ENCODE results near the gene KMT2D. TPM values are rescaled to one million over a fixed set of nuclear protein-coding genes. Genes with fewer than 3 reads are reported as not detected.

Gene KMT2D
- total and polyA plus RNA-seq, 2 of the 8 experiments (the other 6 are each of a cell fraction or from before 2014, with no cell fraction given): 9.1 to 86.3 TPM

- Histone ChIP-seq H2BK120ac (replicated peaks; ENCODE audit: low read depth, low read length) (no peak overlapping the region), H3K4me2 (ENCODE audit: insufficient read depth in 1 of 2, low read depth in 2 of 2, low read length in 2 of 2) (no peak overlapping the region), H3K79me1 (ENCODE audit: low read depth, low read length) (no peaks in the 10 kb centered on the region), H3K56ac (replicated peaks; ENCODE audit: insufficient read length, low read depth, low read length) (no peak overlapping the region), H3K79me2 (ENCODE audit: control insufficient read depth in 1 of 2, insufficient read depth in 2 of 2, low read length in 2 of 2) (no peaks in the 10 kb centered on the region), H4K8ac (ENCODE audit: extremely low read depth, insufficient read depth, low read length) (no peak overlapping the region), H3K27me3 (replicated peaks in 1 of 4; ENCODE audit: control insufficient read depth in 3 of 4, extremely low read depth in 1 of 4, insufficient read depth in 3 of 4, low read length in 3 of 4) (no peaks in the 10 kb centered on the region), H2BK5ac (ENCODE audit: low read depth, low read length) (no peak overlapping the region), H3K4ac (replicated peaks; ENCODE audit: insufficient read length, low read depth, low read length) (no peak overlapping the region), H3K4me3 (ENCODE audit: extremely low read depth in 1 of 4, insufficient read depth in 2 of 4, low read depth in 3 of 4, low read length in 4 of 4) (no peak overlapping the region), H3K23ac (ENCODE audit: insufficient read length) (no peak overlapping the region), H2BK15ac (ENCODE audit: low read length) (no peak overlapping the region), H3K4me1 (replicated peaks in 1 of 4; ENCODE audit: control insufficient read depth in 3 of 4, insufficient read depth in 4 of 4, low read length in 3 of 4) (peaks cover 0 to 6% (median 0%) of the 10 kb centered on the region in 4 experiments; a peak in 2 of 7 replicates), H3K18ac (ENCODE audit: extremely low read depth, low read length) (no peak overlapping the region), H3K9ac (replicated peaks in 1 of 4; ENCODE audit: extremely low read depth in 1 of 4, low read depth in 3 of 4, low read length in 3 of 4) (no peak overlapping the region), H3K36me3 (ENCODE audit: control insufficient read depth in 2 of 4, insufficient read depth in 4 of 4, low read length in 3 of 4) (no peaks in the 10 kb centered on the region), H2AK5ac (ENCODE audit: low read depth, low read length) (no peak overlapping the region), H3K9me3 (ENCODE audit: insufficient read depth in 2 of 2, low read depth in 1 of 2, low read length in 1 of 2) (no peaks in the 10 kb centered on the region), H2BK12ac (ENCODE audit: low read depth, low read length) (no peak overlapping the region), H4K20me1 (replicated peaks in 1 of 2; ENCODE audit: control insufficient read depth in 1 of 2, insufficient read depth in 2 of 2, low read length in 2 of 2) (no peaks in the 10 kb centered on the region), H2BK20ac (ENCODE audit: low read length) (no peak overlapping the region), H4K91ac (replicated peaks; ENCODE audit: insufficient read length, low read length) (no peak overlapping the region), H3K27ac (ENCODE audit: low read depth, low read length) (no peak overlapping the region), H3K23me2 (ENCODE audit: low read depth, low read length) (peaks cover 5% of the 10 kb centered on the region; the same call in 1 of the 2 replicates), H4K5ac (ENCODE audit: insufficient read length, low read depth, low read length) (no peak overlapping the region), H3K14ac (ENCODE audit: insufficient read length) (no peak overlapping the region), H2AFZ (ENCODE audit: low read length) (no peak overlapping the region)
- no peak for FAIRE-seq
- ChIA-PET CTCF (ENCODE audit: partially characterized antibody) (interaction anchor here (0.6 to 11.5 kb wide), 8 partner anchors 15 to 77 kb away, joined by 3 to 207 read pairs (median 4); partner anchors contain the start of genes DDN and WNT1), POLR2A (ENCODE audit: partially characterized antibody) (interaction anchor here (2.3 to 3.0 kb wide), 3 partner anchors 9 to 16 kb away, joined by 10 to 16 read pairs (median 11); no protein-coding TSS in a partner anchor)
- no peak for DNase-seq (ENCODE audit: low read depth in 1 of 2, low spot score in 2 of 2)
- WGBS, 2 experiments (ENCODE audit: extremely low coverage in 1 of 2, insufficient coverage in 1 of 2, insufficient read length in 1 of 2, insufficient replicate concordance in 2 of 2, low coverage in 1 of 2, low lambda C conversion rate in 2 of 2, missing lambda C conversion rate in 1 of 2): 93 to 100% methylated on average over 1 to 3 of the region's 3 CpGs
- TF ChIP-seq, protein P1, sequence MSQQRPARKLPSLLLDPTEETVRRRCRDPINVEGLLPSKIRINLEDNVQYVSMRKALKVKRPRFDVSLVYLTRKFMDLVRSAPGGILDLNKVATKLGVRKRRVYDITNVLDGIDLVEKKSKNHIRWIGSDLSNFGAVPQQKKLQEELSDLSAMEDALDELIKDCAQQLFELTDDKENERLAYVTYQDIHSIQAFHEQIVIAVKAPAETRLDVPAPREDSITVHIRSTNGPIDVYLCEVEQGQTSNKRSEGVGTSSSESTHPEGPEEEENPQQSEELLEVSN (IDR thresholded peaks at IDR 0.05): no peak
- no peak for TF ChIP-seq EZH2 (IDR thresholded peaks at IDR 0.05; ENCODE audit: low read depth, low read length, severe bottlenecking)
- TF ChIP-seq RXRA (IDR thresholded peaks at IDR 0.05; ENCODE audit: insufficient read depth, low read depth, low read length): no peak
- TF ChIP-seq TAF1 (IDR thresholded peaks at IDR 0.05; ENCODE audit: low read depth, low read length): no peak
- no peak for TF ChIP-seq SUZ12 (IDR thresholded peaks at IDR 0.05; ENCODE audit: low read length)
- no peak for TF ChIP-seq CREB1 (IDR thresholded peaks at IDR 0.05)
- TF ChIP-seq YY1 (IDR thresholded peaks at IDR 0.05; ENCODE audit: low read depth, low read length): no peak
- TF ChIP-seq BCL11A (IDR thresholded peaks at IDR 0.05; ENCODE audit: low read depth in 2 of 2, low read length in 2 of 2): no peak
- TF ChIP-seq CEBPB (IDR thresholded peaks at IDR 0.05; ENCODE audit: low read depth, low read length): no peak
- TF ChIP-seq ZNF274 (IDR thresholded peaks at IDR 0.05; ENCODE audit: borderline replicate concordance, extremely low read depth, low read length): no peak
- no peak for TF ChIP-seq ATF3 (IDR thresholded peaks at IDR 0.05; ENCODE audit: insufficient read depth, low read depth, low read length)
- TF ChIP-seq SIN3A (conservative IDR thresholded peaks at IDR 0.05 in 1 of 2, IDR thresholded peaks at IDR 0.05 in 1 of 2; ENCODE audit: low read depth in 1 of 2, low read length in 2 of 2): no peak
- no peak for TF ChIP-seq RFX5 (IDR thresholded peaks at IDR 0.05; ENCODE audit: borderline replicate concordance, low read depth, low read length)
Observed at GRCh38 chr12:49013428-49013827, 47.2 kb downstream of the KMT2D start.

Measured in H1 (cell line).